K562 (cell line): ENCODE results near the gene ZFP64. TPM values are rescaled to one million over a fixed set of nuclear protein-coding genes. Genes with fewer than 3 reads are reported as not detected.

Source experiments
- CBFA2T2 ChIP-seq: fragments of 450-650 bp; conservative IDR thresholded peaks from 2 replicates; pipeline ENCODE4 v1.6.1; 2017; ENCODE audit warnings: mild to moderate bottlenecking
- CREB3L1 ChIP-seq: fragments of 450-650 bp; IDR thresholded peaks from 2 replicates; pipeline ENCODE4 v1.6.1; 2014; ENCODE audit warnings: low read depth, mild to moderate bottlenecking, moderate library complexity, borderline replicate concordance
- FOXJ3 ChIP-seq: sonication (generic); formaldehyde crosslinking; IDR thresholded peaks from 2 replicates; pipeline ENCODE4 v1.4.0; 2020; ENCODE audit warnings: mild to moderate bottlenecking, missing genetic modification reagents
- HMBOX1 ChIP-seq: sonication (generic); IDR thresholded peaks from 2 replicates; pipeline ENCODE4 v1.6.1; 2016
- HMGXB4 ChIP-seq: sonication (generic); formaldehyde crosslinking; IDR thresholded peaks from 2 replicates; pipeline ENCODE4 v1.8.1; 2023; ENCODE audit warnings: mild to moderate bottlenecking, missing genetic modification reagents
- ILF3 ChIP-seq: fragments of 450-650 bp; IDR thresholded peaks from 2 replicates; pipeline ENCODE4 v1.6.1; 2018; ENCODE audit warnings: antibody characterized with exemption, mild to moderate bottlenecking, moderate library complexity, borderline replicate concordance
- MCM2 ChIP-seq: fragments of 450-650 bp; IDR thresholded peaks from 2 replicates; pipeline ENCODE4 v1.6.1; 2017; ENCODE audit warnings: low read depth, mild to moderate bottlenecking
- MNT ChIP-seq, 2 experiments: fragments of 450-650 bp; conservative IDR thresholded peaks; 2 replicates each; pipeline ENCODE4 v1.6.1; 2017; ENCODE audit warnings: mild to moderate bottlenecking in 2 of 2, moderate library complexity in 2 of 2
- polyA plus RNA-seq, 8 experiments: library from polyadenylated mRNA; depleted of rRNA in 4 of 8; stranded (reverse) in 5 of 8; unstranded in 3 of 8; fragments of >200 nt; fragmentation: Nextera tagmentation in 2 of 8; fragmentation: Illumina TruSeq in 1 of 8; extraction: Ambion mirVana in 2 of 8; extraction: Trizol in 1 of 8; gene quantifications; 2 replicates each; pipeline versions ENCODE4 v1.2.1 to v1.2.3, GENCODE V29; 2011 to 2014; ENCODE audit warnings: inconsistent platforms in 1 of 8, missing spikeins in 1 of 8
- total RNA-seq, 7 experiments: library from RNA; depleted of rRNA in 6 of 7; stranded (reverse); fragments of >200 nt in 6 of 7; fragmentation: Illumina TruSeq in 2 of 7; extraction: Trizol in 2 of 7; gene quantifications; 2 replicates each; pipeline versions ENCODE4 v1.2.1 to v1.2.3, GENCODE V29; 2011 to 2021; ENCODE audit warnings: low replicate concordance in 1 of 7
- TF ChIP-seq, protein P1 (sequence below): sonication (generic); formaldehyde crosslinking; IDR thresholded peaks from 2 replicates; pipeline ENCODE4 v1.8.1; 2023; ENCODE audit warnings: mild to moderate bottlenecking, missing genetic modification reagents
- TF ChIP-seq, protein P2 (sequence below): fragments of 450-650 bp; IDR thresholded peaks from 2 replicates; pipeline ENCODE4 v1.6.1; 2016; ENCODE audit warnings: borderline replicate concordance
- TF ChIP-seq, protein P3 (sequence below): fragments of 450-650 bp; IDR thresholded peaks from 2 replicates; pipeline ENCODE4 v1.6.1; 2018; ENCODE audit not compliant: partially characterized antibody

Gene ZFP64
- total and polyA plus RNA-seq, 9 of the 15 experiments (the other 6 are each of a cell fraction or from before 2014, with no cell fraction given): 1.4 to 13.4 (median 7.0) TPM

DNA sequence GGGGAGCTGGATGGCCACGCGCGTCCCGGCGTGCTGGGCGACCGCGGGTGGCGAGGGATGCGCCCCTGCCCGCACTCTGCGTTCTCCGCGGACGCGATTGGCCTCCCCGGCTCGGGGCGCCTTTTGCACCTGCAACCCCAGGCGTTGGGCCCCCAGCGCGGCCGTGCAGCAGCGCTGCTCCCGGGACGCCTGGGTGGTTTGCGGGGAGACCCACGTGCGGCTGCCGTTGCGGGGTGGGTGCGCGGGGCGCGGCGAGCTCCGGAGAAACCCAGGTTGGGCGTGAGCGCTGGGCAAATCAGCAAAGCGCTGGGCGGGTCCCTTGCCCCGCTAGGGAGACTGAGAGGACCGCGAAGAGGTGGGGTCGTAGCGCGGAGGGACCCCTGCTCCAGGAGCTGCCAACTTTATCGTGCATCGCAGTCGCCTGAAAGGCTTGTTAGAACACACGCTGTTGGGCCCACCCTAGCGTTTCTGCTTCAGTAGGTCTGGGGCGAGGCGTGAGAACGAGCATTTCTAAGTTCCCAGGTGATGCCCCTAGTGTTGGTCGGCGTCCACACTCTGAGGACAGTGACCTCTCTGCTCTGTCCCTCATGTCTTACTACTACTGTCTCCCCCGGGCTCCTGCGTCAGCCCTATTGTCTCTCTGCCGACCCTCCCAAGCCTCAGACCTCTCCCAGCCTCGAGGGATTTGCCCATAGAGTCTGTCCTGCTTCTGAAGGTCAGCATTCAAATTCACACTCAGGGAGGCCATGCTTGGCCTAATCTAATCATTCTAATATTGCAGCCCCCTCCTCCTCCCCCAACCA is 538 bp upstream of the ZFP64 start (continued):
- TF ChIP-seq HMGXB4 (CRISPR knock-in tag): 0 out of 2 replicates have a peak, but pooled peaks have one; percentile 65
- no peak for TF ChIP-seq CBFA2T2
- TF ChIP-seq MNT (conservative IDR thresholded peaks at IDR 0.05): peak in 1 of 2 experiments; percentile 54; a peak in 1 of 4 replicates
- TF ChIP-seq, protein P1, sequence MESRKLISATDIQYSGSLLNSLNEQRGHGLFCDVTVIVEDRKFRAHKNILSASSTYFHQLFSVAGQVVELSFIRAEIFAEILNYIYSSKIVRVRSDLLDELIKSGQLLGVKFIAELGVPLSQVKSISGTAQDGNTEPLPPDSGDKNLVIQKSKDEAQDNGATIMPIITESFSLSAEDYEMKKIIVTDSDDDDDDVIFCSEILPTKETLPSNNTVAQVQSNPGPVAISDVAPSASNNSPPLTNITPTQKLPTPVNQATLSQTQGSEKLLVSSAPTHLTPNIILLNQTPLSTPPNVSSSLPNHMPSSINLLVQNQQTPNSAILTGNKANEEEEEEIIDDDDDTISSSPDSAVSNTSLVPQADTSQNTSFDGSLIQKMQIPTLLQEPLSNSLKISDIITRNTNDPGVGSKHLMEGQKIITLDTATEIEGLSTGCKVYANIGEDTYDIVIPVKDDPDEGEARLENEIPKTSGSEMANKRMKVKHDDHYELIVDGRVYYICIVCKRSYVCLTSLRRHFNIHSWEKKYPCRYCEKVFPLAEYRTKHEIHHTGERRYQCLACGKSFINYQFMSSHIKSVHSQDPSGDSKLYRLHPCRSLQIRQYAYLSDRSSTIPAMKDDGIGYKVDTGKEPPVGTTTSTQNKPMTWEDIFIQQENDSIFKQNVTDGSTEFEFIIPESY: peak; percentile 39; the same call in 1 of the 2 replicates
- 0 out of 2 replicates have a peak, but pooled peaks have one; percentile 42 for TF ChIP-seq CREB3L1
- no peak for TF ChIP-seq ILF3
- TF ChIP-seq FOXJ3 (CRISPR knock-in tag): no peak
- TF ChIP-seq, protein P2, sequence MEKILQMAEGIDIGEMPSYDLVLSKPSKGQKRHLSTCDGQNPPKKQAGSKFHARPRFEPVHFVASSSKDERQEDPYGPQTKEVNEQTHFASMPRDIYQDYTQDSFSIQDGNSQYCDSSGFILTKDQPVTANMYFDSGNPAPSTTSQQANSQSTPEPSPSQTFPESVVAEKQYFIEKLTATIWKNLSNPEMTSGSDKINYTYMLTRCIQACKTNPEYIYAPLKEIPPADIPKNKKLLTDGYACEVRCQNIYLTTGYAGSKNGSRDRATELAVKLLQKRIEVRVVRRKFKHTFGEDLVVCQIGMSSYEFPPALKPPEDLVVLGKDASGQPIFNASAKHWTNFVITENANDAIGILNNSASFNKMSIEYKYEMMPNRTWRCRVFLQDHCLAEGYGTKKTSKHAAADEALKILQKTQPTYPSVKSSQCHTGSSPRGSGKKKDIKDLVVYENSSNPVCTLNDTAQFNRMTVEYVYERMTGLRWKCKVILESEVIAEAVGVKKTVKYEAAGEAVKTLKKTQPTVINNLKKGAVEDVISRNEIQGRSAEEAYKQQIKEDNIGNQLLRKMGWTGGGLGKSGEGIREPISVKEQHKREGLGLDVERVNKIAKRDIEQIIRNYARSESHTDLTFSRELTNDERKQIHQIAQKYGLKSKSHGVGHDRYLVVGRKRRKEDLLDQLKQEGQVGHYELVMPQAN: no peak
- TF ChIP-seq HMBOX1: no peak
- TF ChIP-seq, protein P3, sequence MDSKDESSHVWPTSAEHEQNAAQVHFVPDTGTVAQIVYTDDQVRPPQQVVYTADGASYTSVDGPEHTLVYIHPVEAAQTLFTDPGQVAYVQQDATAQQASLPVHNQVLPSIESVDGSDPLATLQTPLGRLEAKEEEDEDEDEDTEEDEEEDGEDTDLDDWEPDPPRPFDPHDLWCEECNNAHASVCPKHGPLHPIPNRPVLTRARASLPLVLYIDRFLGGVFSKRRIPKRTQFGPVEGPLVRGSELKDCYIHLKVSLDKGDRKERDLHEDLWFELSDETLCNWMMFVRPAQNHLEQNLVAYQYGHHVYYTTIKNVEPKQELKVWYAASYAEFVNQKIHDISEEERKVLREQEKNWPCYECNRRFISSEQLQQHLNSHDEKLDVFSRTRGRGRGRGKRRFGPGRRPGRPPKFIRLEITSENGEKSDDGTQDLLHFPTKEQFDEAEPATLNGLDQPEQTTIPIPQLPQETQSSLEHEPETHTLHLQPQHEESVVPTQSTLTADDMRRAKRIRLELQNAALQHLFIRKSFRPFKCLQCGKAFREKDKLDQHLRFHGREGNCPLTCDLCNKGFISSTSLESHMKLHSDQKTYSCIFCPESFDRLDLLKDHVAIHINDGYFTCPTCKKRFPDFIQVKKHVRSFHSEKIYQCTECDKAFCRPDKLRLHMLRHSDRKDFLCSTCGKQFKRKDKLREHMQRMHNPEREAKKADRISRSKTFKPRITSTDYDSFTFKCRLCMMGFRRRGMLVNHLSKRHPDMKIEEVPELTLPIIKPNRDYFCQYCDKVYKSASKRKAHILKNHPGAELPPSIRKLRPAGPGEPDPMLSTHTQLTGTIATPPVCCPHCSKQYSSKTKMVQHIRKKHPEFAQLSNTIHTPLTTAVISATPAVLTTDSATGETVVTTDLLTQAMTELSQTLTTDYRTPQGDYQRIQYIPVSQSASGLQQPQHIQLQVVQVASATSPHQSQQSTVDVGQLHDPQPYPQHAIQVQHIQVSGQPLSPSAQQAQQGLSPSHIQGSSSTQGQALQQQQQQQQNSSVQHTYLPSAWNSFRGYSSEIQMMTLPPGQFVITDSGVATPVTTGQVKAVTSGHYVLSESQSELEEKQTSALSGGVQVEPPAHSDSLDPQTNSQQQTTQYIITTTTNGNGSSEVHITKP: no peak
- no peak for TF ChIP-seq MCM2
